ENCODE measurements around the gene GAS7.

GAS7 gene

GRCh38 chr17:10198509-10199249 is at the start of gene GAS7:
GAS7 (minus strand) TSS chr17:10198606.
- peak; percentile 8 for DNase-seq (ENCODE audit: low read depth)

DNA sequence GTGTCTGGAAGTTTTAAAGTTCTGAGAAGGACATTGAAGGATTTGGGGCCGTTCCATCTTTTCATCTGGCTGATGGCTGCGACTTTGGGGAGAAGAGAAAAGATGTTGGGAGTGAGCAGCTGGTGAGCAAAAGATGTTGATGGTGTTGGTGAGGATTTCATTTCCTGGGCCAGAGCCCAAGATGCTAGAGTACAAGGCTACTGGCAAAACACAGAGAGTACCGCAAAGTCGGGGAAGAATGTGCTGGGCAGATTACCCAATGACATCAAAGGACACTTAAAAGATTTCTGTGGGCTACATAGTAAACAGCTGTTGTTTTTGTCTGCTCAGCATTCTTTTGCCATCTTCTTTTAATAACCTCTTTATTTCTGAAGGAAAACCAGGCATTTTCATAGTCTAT is 49.4 kb upstream of the GAS7 start:
- no peak for DNase-seq (ENCODE audit: low read depth)

DNA sequence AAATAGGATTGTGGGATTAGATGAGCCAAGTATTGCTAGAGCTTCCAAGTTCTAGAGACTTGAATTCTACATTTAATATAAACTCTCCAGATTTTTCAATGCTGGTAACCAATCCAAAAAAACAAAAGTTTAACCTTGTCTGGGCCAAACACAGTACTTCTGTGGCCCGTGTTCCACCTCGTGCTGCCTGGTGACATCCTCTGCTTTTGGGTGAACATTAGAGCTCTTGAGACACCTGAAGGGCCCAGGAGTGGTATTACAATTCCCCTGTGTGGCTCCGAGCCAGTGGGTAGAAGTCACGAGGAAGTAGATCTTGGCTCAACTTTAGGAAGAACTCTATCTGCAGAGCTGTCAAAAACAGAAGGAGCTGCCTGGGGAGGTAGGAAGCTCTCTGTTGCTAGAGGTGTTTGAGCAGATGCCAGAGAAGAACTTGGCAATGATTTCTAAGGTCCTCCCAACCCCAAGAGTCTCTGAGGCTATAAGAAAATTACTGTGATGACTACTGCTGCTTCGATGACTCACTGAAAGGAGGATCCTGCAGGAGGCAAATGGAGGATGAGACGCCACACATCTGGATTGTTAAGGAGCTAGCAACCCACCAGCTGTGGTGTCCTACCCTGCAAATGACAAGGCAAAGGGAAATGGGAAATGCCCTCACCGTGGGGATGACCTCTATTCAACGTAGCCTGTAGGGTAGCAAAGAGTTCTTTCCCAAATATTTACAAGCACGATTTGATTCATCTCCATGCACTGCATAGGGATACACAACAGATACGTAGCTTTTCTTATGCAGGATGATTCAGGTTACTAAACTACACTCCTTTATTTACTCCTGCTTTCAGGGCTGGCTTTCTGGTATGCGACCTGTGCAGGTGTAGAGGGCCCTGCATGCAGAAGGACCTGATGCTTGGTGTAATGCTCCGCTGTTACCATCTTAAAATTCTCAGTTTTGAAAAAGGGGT is 45.8 kb upstream of the GAS7 start:
- no peak for DNase-seq (ENCODE audit: low read depth)

- DNase-seq (ENCODE audit: low read depth) = no peak
Measured at GRCh38 chr17:10241781-10242180, 43.4 kb upstream of the GAS7 start.

DNA sequence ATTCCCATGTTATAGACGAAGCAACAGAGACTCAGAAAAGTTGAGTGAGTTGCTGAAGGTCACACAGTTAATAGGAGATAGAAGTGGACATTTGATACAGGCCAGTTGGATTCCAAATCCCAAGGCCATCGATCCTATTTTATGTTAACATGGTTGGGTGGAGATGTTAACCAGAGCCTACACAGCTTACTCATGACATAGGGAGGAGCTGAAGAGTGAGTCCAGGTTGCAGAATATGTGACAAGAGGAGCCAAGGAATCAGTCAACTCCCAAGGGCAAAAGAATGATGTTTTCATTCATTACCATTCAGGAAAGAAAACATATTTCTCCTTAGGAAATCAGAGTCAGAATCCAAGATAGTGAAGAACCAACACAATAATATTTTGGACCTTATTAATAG is 40.3 kb upstream of the GAS7 start:
- no peak for DNase-seq (ENCODE audit: low read depth)

DNA sequence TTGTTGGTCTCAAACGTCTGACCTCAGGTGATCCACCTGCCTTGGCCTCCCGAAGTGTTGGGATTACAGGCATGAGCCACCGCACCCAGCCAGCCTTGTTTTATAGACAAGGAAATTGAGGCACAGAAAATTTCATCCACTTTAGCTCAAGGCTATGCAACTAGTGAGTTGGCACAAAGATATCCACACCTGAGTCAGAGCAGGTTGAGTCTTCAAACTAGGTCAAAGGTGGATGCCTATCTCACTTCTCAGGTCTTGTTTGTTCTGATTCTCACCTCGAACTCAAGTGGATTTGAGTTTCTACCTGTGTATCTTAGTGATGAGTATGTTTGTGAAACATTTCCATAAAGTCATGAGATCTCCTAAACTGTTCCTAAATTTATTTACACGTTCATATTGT is 35.6 kb upstream of the GAS7 start:
- no peak for DNase-seq (ENCODE audit: low read depth)

DNA sequence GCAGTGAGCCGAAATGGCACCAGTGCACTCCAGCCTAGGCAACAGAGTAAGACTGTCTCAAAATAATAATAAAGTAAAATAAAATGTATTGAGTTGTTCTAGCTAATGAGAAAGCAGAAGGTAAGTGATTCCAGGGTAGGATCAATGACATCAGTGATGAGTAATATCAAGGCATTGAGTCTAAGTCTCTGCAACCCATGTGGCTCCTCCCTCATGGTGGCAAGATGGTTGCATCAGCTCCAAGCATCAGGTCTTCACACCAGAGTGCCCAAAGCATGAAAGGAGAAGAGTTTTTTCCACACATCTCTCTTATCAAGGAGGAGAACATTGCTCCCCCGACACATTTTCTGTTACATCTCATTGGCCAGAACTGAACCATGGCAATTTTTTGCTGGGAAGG is 34.8 kb upstream of the GAS7 start:
- no peak for DNase-seq (ENCODE audit: low read depth)

DNA sequence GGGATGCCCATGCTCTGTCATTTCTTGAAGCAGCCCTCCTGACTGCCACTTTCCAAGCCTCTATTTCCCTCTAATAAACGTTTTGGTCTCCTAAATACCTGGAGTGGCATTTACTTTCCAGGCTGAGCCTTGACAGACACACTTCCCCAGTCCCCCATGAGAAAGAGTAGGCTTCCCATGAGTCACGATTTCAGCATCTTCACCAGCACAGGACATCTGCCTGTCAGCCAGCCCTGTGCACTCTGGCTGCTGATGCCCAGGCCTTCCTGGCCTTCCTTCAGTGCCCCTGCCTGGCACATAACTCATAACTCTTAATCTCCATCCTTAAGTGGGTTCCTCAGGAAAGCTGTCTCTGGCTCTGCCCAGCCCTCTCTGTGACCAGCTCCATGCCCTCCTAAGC is 30.8 kb upstream of the GAS7 start:
- DNase-seq (ENCODE audit: low read depth) = no peak

DNA sequence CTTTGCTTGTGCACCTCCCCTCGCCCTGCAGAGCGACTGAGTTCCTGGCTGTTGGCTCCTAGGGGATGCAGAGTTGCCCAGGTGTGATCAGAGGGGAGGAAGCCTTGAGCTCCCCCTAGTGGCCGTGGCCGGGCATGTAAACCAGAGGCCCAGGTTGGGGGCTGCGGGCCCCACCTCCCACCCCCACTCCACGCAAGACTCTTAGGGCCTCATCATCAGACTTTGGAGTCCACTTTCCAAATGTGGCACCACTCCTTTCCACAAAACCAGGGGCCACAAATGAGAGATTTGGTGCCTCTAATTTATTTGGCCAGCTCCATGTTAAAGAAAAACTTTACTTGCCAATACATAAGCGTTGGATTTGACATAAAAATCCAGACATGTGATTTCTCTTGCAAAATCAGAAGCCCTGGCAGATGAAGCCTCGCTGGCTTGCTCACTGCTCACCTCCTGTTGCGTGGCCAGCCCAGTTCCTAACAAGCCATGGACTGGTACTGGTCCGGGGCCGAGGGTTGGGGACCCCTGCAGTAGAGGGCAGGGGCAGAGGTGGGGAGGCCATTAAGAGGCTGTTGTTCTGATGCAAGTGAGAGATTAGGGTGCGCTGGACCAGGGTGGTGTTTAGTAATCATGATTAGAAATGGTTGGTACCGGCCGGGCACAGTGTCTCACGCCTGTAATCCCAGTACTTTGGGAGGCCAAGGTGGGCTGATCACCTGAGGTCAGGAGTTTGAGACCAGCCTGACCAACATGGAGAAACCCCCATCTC is 28.7 kb upstream of the GAS7 start:
- DNase-seq (ENCODE audit: low read depth) = peak; percentile 7

DNA sequence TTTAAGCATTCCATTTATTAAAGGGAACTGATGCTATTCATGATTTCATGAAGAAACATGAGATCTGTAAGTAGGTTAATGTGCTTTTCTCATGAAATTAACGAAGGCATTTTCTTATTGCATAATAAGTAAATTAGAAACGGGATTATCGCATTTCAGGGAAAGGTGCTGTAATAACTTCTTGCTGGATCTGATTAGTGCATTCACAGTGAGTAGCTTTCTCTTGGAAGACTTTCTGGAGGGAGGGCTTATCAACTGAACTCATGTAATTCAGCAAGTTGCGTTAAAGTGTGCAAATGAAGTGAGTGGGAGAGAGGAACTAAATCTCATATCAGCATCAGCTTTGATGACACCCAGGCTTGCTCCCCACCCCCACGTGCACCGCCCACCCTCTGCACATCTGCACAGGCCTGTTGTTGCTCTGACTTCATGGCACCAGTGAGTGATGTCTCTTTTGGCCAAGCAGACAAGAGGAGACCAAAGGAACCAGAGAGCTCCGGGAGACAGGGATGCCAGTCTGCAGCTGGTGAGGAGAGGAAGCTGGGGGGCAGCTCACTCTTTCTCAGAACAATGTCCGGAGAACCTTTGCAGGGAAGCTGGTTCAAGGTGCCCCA is 26.3 kb upstream of the GAS7 start:
- no peak for DNase-seq (ENCODE audit: low read depth)

- DNase-seq (ENCODE audit: low read depth) = no peak
Measured at GRCh38 chr17:10219193-10219592, 20.8 kb upstream of the GAS7 start.

DNA sequence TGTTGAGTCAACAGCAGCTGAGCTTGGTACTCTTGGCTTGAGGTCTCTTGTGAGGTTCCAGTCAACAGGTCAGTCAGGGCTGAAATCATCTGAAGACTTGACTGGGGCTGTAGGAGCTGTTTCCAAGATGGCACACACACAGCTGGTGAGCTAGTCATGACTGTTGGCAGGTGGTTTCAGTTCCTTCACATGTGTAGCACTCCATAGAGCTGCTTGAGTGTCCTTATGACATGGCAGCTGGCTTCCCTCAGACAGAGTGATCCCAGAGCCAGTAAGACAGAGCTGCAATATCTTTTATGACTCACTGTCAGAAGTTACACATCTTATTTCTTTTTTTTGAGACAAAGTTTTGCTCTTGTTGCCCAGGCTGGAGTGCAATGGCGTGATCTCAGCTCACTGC is 19.5 kb upstream of the GAS7 start:
- DNase-seq (ENCODE audit: low read depth) = no peak

GRCh38 chr17:10216213-10216938 is 18.0 kb upstream of the GAS7 start:
- no peak for DNase-seq (ENCODE audit: low read depth)

DNA sequence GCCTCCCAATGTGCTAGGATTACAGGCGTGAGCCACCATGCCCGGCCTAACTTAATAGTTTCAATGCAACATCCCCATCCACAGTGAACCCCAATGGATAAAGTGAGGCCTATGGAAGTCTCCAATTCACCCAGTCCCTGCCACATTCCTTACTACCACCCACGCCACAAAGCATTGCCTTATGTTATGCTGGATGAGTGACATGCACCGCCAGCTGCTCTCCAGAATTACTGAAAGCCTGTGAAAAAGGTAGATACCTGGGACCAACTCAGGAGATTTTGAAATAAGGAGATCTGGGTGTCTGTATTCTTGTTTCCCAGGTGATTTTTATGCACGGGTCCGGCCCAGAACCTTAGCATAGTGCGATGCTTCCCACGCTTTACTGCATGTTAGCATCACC is 16.9 kb upstream of the GAS7 start:
- no peak for DNase-seq (ENCODE audit: low read depth)

GRCh38 chr17:10211666-10212065 is 13.3 kb upstream of the GAS7 start:
- no peak for DNase-seq (ENCODE audit: low read depth)

GRCh38 chr17:10210151-10210574 is 11.8 kb upstream of the GAS7 start:
- no peak for DNase-seq (ENCODE audit: low read depth)

GRCh38 chr17:10208604-10209193 is 10.3 kb upstream of the GAS7 start:
- no peak for DNase-seq (ENCODE audit: low read depth)

- DNase-seq (ENCODE audit: low read depth) = no peak
Measured at GRCh38 chr17:10207153-10207552, 8.7 kb upstream of the GAS7 start.

- no peak for DNase-seq (ENCODE audit: low read depth)
Measured at GRCh38 chr17:10205549-10206185, 7.3 kb upstream of the GAS7 start.

- DNase-seq (ENCODE audit: low read depth) = no peak
Measured at GRCh38 chr17:10201680-10202079, 3.3 kb upstream of the GAS7 start.
